NCI-H1092 treated with DMSO at 0.1 percent for 48 hours (cell line): Measurements from ENCODE around the gene SHC3.

Experiments
- DNase-seq: peaks from one replicate; lab custom pipeline; 2025; lab: John Stamatoyannopoulos, UW

Gene SHC3

GRCh38 chr9:89186960-89187359 is 8.3 kb upstream of the SHC3 start:
- DNase-seq, result no peak

- DNase-seq, result no peak
Observed at GRCh38 chr9:89185980-89186379, 7.4 kb upstream of the SHC3 start.

DNA sequence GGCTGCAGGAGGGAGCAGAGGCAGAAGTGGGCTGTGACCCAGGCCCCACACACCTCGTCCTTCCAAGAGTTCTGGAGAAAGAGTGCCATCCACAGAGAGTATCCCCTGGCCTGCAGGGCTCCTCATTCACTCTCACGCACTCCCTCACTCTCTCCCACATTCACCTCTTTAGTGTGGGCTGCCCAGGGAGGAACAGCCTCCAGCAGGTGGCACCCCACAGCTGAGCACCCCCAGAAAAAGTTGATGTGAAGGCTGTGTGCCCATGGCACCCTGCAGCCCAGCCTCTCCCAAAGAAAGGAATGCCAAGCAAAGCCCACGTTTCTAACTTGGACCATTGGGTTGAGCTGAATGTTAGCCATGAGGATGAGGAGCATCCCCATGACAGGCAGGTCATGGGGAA is 4.5 kb upstream of the SHC3 start:
- no peak for DNase-seq

DNA sequence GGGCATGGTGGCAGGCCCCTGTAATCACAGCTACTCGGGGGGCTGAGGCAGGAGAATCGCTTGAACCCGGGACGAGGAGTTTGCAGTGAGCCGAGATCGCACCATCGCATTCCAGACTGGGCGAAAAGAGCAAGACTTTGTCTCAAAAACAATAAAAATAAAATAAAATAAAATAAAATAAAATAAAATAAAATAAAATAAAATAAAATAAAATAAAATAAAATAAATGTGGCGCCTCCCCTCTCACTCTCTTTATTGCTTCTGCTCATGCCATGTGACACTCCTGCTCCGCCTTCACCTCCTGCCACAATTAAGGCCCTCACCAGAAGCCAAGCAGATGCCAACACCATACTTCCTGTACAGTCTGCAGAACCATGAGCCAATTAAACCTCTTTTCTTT is 3.8 kb upstream of the SHC3 start:
- no peak for DNase-seq

- peak; percentile 93 for DNase-seq
Observed at GRCh38 chr9:89179895-89180734, 1.5 kb upstream of the SHC3 start.

- DNase-seq, result no peak
Observed at GRCh38 chr9:89179540-89179894, 899 bp upstream of the SHC3 start.

DNA sequence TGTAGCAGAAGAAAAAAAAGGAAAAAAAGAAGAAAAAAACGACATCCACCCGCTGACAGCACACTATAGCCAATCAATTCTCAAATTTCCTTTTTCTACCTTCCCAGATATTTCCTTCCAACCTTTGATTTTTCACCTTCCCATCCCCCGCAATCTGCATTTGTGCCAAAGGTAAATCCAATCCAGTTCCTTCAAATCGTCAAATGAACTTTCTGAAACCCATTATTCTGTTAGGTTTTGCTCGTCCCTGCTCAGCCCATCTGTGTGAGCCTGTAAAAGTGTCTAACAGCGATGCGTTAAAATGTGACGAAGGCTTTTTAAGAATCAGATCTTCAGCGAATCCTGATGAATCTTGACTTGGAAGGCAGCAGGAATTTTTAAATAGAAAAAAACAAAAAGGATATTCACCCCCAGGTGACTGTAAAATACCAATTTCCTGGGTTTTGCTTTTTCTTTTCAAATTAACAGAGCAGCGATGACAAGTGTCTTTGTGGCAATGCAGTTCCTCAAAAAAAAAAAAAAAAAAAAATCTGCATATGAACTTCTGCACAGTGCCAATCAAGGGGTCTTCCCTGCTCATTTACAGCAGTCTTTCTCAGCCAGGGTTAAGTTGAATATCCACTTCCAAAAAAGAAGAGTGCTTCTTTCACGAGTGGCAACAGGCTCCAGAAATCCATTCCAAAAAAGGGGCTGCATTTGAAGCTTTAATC is 367 bp upstream of the SHC3 start:
- no peak for DNase-seq

- DNase-seq, result no peak
Observed at GRCh38 chr9:89177012-89177943, 1.3 kb downstream of the SHC3 start.

DNA sequence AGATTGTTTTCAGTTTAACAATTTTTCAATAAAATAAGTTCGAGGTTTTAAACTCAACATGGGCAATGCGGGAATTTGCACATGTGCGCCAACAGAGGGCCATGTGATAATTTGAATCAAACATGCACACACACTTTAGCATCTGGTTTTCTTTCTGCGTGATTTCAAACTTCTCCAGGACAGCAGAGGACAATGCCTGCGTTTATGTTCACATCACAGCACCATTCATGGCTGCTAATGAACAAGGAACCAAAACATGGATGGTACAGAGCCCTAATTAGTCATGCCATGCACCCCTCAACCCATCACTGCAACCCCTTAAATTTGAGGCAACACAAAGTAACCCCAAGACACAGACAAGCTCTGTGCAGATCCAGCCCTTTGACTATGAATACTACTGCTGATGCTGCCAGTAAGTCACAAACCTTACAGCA is 2.8 kb downstream of the SHC3 start:
- no peak for DNase-seq

- no peak for DNase-seq
Observed at GRCh38 chr9:89174291-89174690, 4.3 kb downstream of the SHC3 start.

DNA sequence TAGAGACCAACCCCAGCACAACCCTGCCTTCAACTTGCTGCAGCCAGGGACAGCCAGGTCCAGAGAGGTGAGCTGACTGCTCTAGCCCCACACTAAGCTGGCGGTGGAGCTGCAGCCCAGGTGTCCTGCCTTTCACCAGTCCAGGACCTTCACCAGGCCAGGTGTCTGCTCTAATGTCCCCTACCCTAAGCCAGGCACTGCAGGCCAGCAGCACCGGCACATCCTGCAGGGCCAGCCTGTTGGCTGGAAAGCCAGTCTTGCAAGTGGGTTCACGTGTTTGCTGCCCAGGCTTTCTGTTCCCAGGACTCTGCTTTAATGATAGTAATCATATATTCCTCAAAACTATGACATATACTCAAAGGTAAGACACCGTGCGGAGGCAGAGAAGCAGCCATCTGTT is 5.5 kb downstream of the SHC3 start:
- no peak for DNase-seq

GRCh38 chr9:89172398-89172797 is 6.2 kb downstream of the SHC3 start:
- DNase-seq, result no peak

GRCh38 chr9:89171693-89172092 is 6.9 kb downstream of the SHC3 start:
- peak; percentile 27 for DNase-seq

- DNase-seq, result no peak
Observed at GRCh38 chr9:89171231-89171630, 7.4 kb downstream of the SHC3 start.

GRCh38 chr9:89168901-89169813 is 9.5 kb downstream of the SHC3 start:
- no peak for DNase-seq

DNA sequence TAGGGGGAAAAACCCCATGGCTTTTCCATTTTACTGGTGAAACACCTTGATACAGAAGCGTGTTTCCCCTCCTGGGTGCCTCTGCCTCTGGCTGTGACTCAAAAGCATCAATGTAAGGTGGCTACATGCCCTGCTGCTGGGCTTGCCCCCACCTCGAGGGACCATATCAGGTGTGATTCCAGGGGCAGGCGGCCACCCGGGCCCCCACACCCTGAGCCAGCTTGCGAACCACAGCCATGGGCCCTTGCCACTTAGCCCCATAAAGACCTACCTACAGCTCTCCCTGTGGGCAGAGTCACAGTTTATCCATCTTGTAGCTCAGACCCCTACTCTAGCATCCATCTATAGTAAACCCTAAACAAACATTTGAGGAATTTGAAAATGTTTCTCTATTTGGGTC is 10.8 kb downstream of the SHC3 start:
- no peak for DNase-seq

DNA sequence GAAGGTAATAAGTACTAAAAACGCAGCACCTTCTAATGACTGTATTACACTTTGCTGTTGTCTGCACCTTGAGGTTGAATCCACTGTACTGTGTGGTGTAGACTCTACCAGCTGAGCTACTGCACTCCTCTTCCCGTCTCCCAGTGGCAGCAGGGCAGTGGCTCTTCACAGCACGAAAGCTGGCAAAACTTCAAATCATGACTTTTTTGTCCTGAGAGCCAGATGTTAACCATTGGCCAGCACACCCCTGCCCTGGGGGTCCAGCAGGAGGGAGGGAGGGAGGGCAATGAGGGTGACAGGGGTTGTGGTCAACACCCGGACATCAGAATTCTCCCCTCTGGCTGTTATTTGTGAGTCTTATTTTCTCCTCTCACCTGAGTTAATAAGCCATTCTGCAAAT is 11.8 kb downstream of the SHC3 start:
- no peak for DNase-seq

GRCh38 chr9:89165880-89166279 is 12.7 kb downstream of the SHC3 start:
- DNase-seq, result no peak

GRCh38 chr9:89165341-89165740 is 13.3 kb downstream of the SHC3 start:
- DNase-seq, result no peak

- no peak for DNase-seq
Observed at GRCh38 chr9:89161221-89161620, 17.4 kb downstream of the SHC3 start.

- no peak for DNase-seq
Observed at GRCh38 chr9:89160806-89161205, 17.8 kb downstream of the SHC3 start.
